Measurements from ENCODE around the gene RNF144A. TPM values are rescaled to one million over a fixed set of nuclear protein-coding genes. Genes with fewer than 3 reads are reported as not detected.
A peak's percentile ranks its signal among the peaks of the same experiment; 100 is the strongest.

RNF144A gene
- total RNA-seq, 1 donor, result 4.3 TPM

DNA sequence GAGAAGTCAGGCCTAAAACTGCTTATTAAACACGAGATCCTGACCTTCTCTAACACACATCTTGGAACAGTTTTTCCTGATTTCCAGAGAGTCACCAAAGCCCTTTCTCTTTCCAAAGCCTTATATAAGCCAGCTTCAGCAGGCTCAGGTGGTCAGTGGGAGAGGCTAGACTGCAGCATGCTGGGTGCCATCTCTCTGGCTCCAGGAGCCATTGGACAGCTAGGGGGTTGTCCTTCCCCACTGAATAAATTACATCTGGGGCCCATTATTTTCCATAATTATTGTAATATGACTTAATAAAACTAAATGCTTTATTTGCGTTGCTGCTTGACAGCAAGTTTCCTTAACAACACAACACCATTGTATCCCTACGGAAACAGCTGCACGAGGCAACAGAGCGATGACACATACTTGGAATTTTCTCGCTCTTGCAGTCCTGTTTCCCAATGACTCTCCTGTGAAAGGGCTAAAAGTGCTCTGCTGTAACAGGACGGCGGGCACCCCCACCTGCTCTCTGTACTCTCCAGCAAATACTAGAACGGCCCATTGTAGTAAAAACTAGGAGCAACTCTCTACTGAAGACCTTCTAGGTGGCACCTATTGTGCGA, 160.6 kb downstream of the RNF144A start:
- TF ChIP-seq, protein P1, sequence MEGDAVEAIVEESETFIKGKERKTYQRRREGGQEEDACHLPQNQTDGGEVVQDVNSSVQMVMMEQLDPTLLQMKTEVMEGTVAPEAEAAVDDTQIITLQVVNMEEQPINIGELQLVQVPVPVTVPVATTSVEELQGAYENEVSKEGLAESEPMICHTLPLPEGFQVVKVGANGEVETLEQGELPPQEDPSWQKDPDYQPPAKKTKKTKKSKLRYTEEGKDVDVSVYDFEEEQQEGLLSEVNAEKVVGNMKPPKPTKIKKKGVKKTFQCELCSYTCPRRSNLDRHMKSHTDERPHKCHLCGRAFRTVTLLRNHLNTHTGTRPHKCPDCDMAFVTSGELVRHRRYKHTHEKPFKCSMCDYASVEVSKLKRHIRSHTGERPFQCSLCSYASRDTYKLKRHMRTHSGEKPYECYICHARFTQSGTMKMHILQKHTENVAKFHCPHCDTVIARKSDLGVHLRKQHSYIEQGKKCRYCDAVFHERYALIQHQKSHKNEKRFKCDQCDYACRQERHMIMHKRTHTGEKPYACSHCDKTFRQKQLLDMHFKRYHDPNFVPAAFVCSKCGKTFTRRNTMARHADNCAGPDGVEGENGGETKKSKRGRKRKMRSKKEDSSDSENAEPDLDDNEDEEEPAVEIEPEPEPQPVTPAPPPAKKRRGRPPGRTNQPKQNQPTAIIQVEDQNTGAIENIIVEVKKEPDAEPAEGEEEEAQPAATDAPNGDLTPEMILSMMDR (IDR thresholded peaks at IDR 0.05; ENCODE audit: insufficient read depth, low read depth, low read length), result no peak
- H3K4me3 ChIP-seq (ENCODE audit: low read depth, low read length), result no peak overlapping the region
- no peak for DNase-seq (ENCODE audit: low read depth)

DNA sequence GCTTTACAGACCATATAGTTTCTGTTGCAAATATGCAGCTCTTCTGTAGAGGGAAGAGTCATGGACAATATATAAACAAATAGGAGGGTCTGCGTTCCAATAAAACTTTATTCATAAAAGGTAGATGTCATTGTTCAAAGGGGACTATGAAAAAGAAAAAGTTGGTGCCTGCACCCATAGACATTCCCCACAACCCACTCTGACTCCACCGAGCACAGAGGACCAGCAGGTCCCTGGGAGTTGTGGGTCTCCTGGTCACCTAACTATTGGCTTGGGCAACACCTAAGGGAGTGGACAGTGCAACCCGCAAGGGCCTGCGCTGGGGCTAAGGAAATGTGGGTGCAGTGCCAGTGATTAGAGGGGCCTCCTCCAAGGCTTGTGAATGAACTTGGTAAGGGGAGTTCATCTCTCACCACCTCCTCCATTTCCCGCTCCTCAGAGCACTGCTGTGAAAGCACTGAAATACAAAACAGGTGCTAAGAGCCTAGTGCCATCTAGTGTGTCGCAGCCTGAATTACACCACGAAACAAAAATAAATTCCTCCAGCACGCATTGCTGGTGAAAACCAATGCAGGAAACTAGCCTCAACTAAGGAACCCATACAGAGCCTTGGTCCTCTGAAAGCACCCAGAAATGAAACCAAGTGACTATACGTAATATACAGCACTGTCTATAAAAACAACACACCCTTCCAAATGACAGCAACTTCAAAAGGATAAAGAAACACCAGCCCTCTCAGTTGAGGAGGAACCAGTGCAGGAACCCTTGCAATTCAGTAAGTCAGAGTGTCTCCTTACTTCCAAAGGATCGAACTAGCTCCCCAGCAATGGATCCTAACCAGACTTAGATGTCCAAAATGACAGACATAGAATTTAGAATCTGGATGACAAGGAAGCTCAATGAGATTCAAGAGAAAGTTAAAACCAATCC, 166.6 kb downstream of the RNF144A start:
- no peak overlapping the region for H3K4me3 ChIP-seq (ENCODE audit: low read depth, low read length)
- TF ChIP-seq, protein P1 (IDR thresholded peaks at IDR 0.05; ENCODE audit: insufficient read depth, low read depth, low read length), result peak; percentile 70
- DNase-seq (ENCODE audit: low read depth), result peak; percentile 35

DNA sequence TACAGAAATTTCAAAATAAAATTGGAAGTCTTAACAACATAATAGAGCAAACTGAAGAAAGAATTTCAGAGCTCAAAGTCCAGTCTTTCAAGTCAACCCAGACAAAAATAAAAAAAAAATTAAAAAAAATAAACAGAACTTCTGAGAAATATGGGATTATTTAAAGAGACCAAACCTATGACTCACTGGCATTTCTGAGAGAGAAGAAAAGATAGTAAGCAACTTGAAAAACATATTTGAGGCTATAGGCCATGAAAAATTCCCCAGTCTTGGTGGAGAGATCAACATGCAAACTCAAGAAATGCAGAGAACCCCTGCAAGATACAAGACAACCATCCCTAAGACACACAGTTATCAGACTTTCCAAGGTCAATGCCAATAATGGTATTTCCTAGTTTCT, 167.4 kb downstream of the RNF144A start:
- H3K4me3 ChIP-seq (ENCODE audit: low read depth, low read length), result no peak overlapping the region
- no peak for DNase-seq (ENCODE audit: low read depth)
- TF ChIP-seq, protein P1 (IDR thresholded peaks at IDR 0.05; ENCODE audit: insufficient read depth, low read depth, low read length), result no peak

DNA sequence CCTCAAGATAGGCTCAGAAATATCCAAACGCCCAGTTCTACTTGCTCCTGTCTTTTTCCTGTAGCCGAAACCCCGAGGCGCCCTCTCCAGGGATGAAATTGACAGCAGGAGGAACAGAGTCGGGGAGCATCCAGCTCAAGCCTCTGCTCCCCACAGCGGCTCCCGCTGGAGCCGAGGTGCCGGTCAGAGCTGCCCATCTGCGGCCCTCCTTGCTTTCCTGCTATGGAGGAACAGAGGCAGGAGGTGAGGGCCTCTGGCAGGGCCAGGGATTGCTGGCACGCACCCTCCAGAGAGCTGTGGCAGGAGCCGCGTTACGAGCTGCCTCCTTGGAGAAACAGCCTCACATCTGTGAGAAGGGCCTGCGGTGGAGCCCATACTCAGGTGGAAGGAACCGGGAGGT, 172.1 kb downstream of the RNF144A start:
- TF ChIP-seq, protein P1 (IDR thresholded peaks at IDR 0.05; ENCODE audit: insufficient read depth, low read depth, low read length), result no peak
- no peak overlapping the region for H3K4me3 ChIP-seq (ENCODE audit: low read depth, low read length)
- no peak for DNase-seq (ENCODE audit: low read depth)

DNA sequence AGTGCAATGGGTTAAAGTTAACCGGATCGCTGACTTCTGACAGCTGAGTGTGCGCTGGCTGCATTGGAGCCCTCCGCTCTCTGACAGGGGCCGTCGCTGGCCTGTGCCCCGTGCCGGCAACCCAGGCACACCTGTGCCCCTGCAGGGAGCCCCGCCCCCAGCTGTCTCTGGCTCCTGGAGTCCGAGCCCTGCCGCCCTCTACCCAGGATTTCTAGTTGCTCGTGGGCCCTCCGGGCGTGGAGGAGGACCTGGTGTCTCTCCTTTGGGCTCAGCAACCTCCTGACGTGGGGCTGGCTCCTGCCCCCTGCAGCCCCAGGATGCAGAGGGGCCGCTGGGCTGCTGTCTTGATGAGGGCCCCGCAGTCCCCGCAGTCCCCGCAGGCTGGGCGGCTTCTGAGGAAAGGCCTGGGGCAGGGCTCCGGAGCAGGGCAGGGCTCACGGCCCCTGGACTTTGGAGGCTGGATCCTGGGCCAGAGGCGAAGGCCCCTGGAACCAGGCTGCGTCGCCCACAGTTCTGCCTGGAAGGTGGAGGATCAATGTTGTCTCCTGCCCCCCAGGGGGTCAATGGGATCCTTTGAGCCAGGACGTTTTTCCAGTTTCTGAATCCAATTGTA, 172.8 kb downstream of the RNF144A start:
- H3K4me3 ChIP-seq (ENCODE audit: low read depth, low read length), result no peak overlapping the region
- DNase-seq (ENCODE audit: low read depth), result no peak
- TF ChIP-seq, protein P1 (IDR thresholded peaks at IDR 0.05; ENCODE audit: insufficient read depth, low read depth, low read length), result no peak

DNA sequence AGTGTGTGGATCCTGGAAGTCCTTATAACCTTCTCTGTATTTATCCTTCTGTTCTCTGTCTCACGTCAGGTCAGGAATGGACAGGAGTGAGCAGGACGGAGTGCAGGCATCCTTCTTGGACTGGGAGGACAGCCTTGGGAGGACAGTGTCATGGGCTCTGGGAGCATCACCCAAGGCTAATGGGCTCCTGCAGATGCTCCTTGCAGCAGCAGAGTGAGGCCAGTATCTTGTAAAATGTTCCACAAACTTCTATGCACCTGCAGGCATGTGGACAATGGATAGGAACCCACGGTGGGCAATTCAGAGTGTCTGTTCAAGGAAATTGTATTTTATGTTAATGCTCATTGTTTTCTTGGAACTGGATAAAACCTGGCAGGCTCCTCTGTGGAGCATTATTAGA, 176.2 kb downstream of the RNF144A start:
- DNase-seq (ENCODE audit: low read depth), result no peak
- no peak overlapping the region for H3K4me3 ChIP-seq (ENCODE audit: low read depth, low read length)
- TF ChIP-seq, protein P1 (IDR thresholded peaks at IDR 0.05; ENCODE audit: insufficient read depth, low read depth, low read length), result no peak

Other genes starting within 250 kb of the RNF144A start
- 1.7 and 1.9 TPM in 2 replicates for gene CMPK2, start 51.5 kb upstream of the RNF144A start, total RNA-seq
- gene RSAD2, start 39.6 kb upstream of the RNF144A start, total RNA-seq, result 0.64 and 1.3 TPM in 2 replicates

Measured in fibroblast of villous mesenchyme (primary cell).